GM19351 (cell line): ENCODE data around the gene DBET.
"Not testable (repeated sequence)": the region's sequence is repeated elsewhere in the genome, so short reads cannot be mapped to it uniquely, and the experiment has no call there.

Experiments
- ATAC-seq: cut with Tn5 transposase; IDR thresholded peaks from one replicate; pipeline ENCODE4 v1.9.1; 2021; ENCODE audit warnings: mild to moderate bottlenecking, moderate library complexity; ENCODE audit not compliant: unreplicated experiment

The DBET gene

GRCh38 chr4:190049378-190050239 is 14.7 kb upstream of the DBET start:
- ATAC-seq: not testable (repeated sequence)

- ATAC-seq: not testable (repeated sequence)
Observed at GRCh38 chr4:190058997-190059396, 5.3 kb upstream of the DBET start.

- not testable (repeated sequence) for ATAC-seq
Observed at GRCh38 chr4:190064805-190065204, 503 bp downstream of the DBET start.

GRCh38 chr4:190068351-190068750 is 4.0 kb downstream of the DBET start:
- ATAC-seq: not testable (repeated sequence)

GRCh38 chr4:190093052-190093451 is 28.8 kb downstream of the DBET start:
- not testable (repeated sequence) for ATAC-seq

- not testable (repeated sequence) for ATAC-seq
Observed at GRCh38 chr4:190094031-190094430, 29.7 kb downstream of the DBET start.

GRCh38 chr4:190095335-190095734 is 31.0 kb downstream of the DBET start:
- ATAC-seq: not testable (repeated sequence)

- not testable (repeated sequence) for ATAC-seq
Observed at GRCh38 chr4:190099605-190100004, 35.3 kb downstream of the DBET start.

GRCh38 chr4:190101525-190101924 is 37.2 kb downstream of the DBET start:
- not testable (repeated sequence) for ATAC-seq

- not testable (repeated sequence) for ATAC-seq
Observed at GRCh38 chr4:190106191-190106590, 41.9 kb downstream of the DBET start.

- ATAC-seq: not testable (repeated sequence)
Observed at GRCh38 chr4:190106611-190107480, 42.5 kb downstream of the DBET start.

GRCh38 chr4:190107766-190108485 is 43.6 kb downstream of the DBET start:
- not testable (repeated sequence) for ATAC-seq

GRCh38 chr4:190108756-190109155 is 44.5 kb downstream of the DBET start:
- not testable (repeated sequence) for ATAC-seq

- not testable (repeated sequence) for ATAC-seq
Observed at GRCh38 chr4:190109390-190110011, 45.2 kb downstream of the DBET start.

- not testable (repeated sequence) for ATAC-seq
Observed at GRCh38 chr4:190110033-190110432, 45.7 kb downstream of the DBET start.

- not testable (repeated sequence) for ATAC-seq
Observed at GRCh38 chr4:190110570-190111295, 46.4 kb downstream of the DBET start.

GRCh38 chr4:190112879-190113278 is 48.6 kb downstream of the DBET start:
- ATAC-seq: not testable (repeated sequence)

- ATAC-seq: not testable (repeated sequence)
Observed at GRCh38 chr4:190114991-190115390, 50.7 kb downstream of the DBET start.
